ENCODE results near the gene BRK1.

DNA sequence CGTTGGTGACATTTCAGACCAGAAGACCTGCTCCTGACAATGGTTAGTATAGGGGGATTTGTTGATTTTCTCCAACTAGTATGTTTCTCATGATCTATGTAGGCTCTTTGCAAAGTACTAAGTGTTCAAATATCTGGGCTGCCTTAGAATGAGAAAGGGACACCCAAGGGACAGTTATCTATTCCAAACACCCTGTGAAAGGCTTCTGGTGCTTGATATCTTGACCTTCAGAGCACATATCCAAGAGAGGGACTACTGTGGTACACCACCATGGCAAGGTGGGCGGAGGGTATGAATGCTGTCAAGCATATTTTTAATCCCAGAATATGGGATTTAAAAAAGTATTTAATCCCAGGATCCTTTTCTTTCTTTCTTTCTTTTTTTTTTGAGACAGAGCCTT is 8.6 kb upstream of the BRK1 start:
- TF ChIP-seq, protein P1, sequence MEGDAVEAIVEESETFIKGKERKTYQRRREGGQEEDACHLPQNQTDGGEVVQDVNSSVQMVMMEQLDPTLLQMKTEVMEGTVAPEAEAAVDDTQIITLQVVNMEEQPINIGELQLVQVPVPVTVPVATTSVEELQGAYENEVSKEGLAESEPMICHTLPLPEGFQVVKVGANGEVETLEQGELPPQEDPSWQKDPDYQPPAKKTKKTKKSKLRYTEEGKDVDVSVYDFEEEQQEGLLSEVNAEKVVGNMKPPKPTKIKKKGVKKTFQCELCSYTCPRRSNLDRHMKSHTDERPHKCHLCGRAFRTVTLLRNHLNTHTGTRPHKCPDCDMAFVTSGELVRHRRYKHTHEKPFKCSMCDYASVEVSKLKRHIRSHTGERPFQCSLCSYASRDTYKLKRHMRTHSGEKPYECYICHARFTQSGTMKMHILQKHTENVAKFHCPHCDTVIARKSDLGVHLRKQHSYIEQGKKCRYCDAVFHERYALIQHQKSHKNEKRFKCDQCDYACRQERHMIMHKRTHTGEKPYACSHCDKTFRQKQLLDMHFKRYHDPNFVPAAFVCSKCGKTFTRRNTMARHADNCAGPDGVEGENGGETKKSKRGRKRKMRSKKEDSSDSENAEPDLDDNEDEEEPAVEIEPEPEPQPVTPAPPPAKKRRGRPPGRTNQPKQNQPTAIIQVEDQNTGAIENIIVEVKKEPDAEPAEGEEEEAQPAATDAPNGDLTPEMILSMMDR (conservative IDR thresholded peaks at IDR 0.05 in 1 of 2, IDR thresholded peaks at IDR 0.05 in 1 of 2; ENCODE audit: low read depth in 1 of 2, low read length in 2 of 2) = no peak
- TF ChIP-seq EZH2 (IDR thresholded peaks at IDR 0.05; ENCODE audit: low read length, missing control alignments) = no peak
